Measurements from ENCODE around the gene CTNND2. TPM values are rescaled to one million over a fixed set of nuclear protein-coding genes. Genes with fewer than 3 reads are reported as not detected.

CTNND2 gene
- total and polyA plus RNA-seq, 4 donors: 0.05 to 0.50 (median 0.27) TPM

GRCh38 chr5:11715461-11716196, 188.6 kb downstream of the CTNND2 start:
- TF ChIP-seq REST (IDR thresholded peaks at IDR 0.05) (no peak), CTCF (IDR thresholded peaks at IDR 0.05; ENCODE audit: low read depth, low read length, missing input control) (no peak), GABPA (IDR thresholded peaks at IDR 0.05 in 1 of 2, conservative IDR thresholded peaks at IDR 0.05 in 1 of 2) (no peak), JUND (IDR thresholded peaks at IDR 0.05) (no peak), EGR1 (IDR thresholded peaks at IDR 0.05; ENCODE audit: low read depth in 2 of 2) (no peak), NR2F2 (IDR thresholded peaks at IDR 0.05) (no peak), HNF4G (IDR thresholded peaks at IDR 0.05) (no peak), ZBTB33 (IDR thresholded peaks at IDR 0.05) (no peak), ATF3 (IDR thresholded peaks at IDR 0.05) (no peak), TAF1 (conservative IDR thresholded peaks at IDR 0.05) (no peak), YY1 (IDR thresholded peaks at IDR 0.05) (no peak), FOXA1 (IDR thresholded peaks at IDR 0.05) (no peak), RXRA (IDR thresholded peaks at IDR 0.05) (no peak), MAX (IDR thresholded peaks at IDR 0.05) (no peak), FOXA2 (IDR thresholded peaks at IDR 0.05) (no peak), HNF4A (conservative IDR thresholded peaks at IDR 0.05) (no peak), RAD21 (IDR thresholded peaks at IDR 0.05) (no peak), SP1 (IDR thresholded peaks at IDR 0.05) (no peak)
- no peaks in the 10 kb centered on the region for H3K27me3 ChIP-seq (ENCODE audit: control insufficient read depth in 4 of 4, insufficient read depth in 4 of 4, low read length in 3 of 4)
- no peaks in the 10 kb centered on the region for H3K36me3 ChIP-seq (ENCODE audit: control insufficient read depth in 4 of 4, insufficient read depth in 3 of 4, low read depth in 1 of 4, low read length in 3 of 4)
- no peak overlapping the region for H3K27ac ChIP-seq (ENCODE audit: low read depth in 1 of 2, low read length in 2 of 2)
- H3K4me3 ChIP-seq (ENCODE audit: low read depth in 1 of 3, low read length in 3 of 3): no peak overlapping the region
- H3K4me1 ChIP-seq (ENCODE audit: control insufficient read depth in 4 of 4, insufficient read depth in 4 of 4, low read length in 3 of 4): no peaks in the 10 kb centered on the region
- DNase-seq (ENCODE audit: low spot score): no peak
- no peaks in the 10 kb centered on the region for H3K9me3 ChIP-seq (ENCODE audit: control insufficient read depth in 4 of 4, low read length in 3 of 4)
- WGBS: 93% methylated on average over 6 of the region's 6 CpGs
- no peak overlapping the region for H3K9ac ChIP-seq (ENCODE audit: low read depth in 1 of 2, low read length in 2 of 2)
